Activated CD8-positive, alpha-beta T cell treated with anti-CD3 and anti-CD28 coated beads for 36 hours (primary cell): ENCODE measurements around the gene ASCC3. TPM values are rescaled to one million over a fixed set of nuclear protein-coding genes. Genes with fewer than 3 reads are reported as not detected.

Experiments
- ATAC-seq: fragments of 200-7000 bp; cut with Tn5 transposase; one replicate; pipeline ENCODE4 v1.10.0; 2021; ENCODE audit warnings: mild to moderate bottlenecking, moderate library complexity
- CTCF ChIA-PET: fragments of 350-600 bp; sonication (Branson Sonifier 250); formaldehyde crosslinking; loops from one replicate; lab custom pipeline; 2021; ENCODE audit warnings: antibody characterized with exemption; lab: Charles Lee
- POLR2A ChIA-PET: fragments of 350-600 bp; sonication (Branson Sonifier 250); formaldehyde crosslinking; loops from one replicate; lab custom pipeline; 2021; ENCODE audit warnings: antibody characterized with exemption; lab: Charles Lee
- DNase-seq: peaks from one replicate; pipeline ENCODE4 v3.0.0-alpha.2; 2020
- H3K27ac Mint-ChIP-seq: one replicate; pipeline ENCODE4 v1.8.0; 2021; ENCODE audit warnings: mild to moderate bottlenecking, mixed read lengths
- H3K27me3 Mint-ChIP-seq: one replicate; pipeline ENCODE4 v1.8.0; 2021; ENCODE audit warnings: mixed read lengths
- H3K36me3 Mint-ChIP-seq: one replicate; pipeline ENCODE4 v1.8.0; 2021; ENCODE audit warnings: low read depth, mixed read lengths
- H3K4me1 Mint-ChIP-seq: one replicate; pipeline ENCODE4 v1.8.0; 2021; ENCODE audit warnings: low read depth, mixed read lengths
- H3K4me3 Mint-ChIP-seq: one replicate; pipeline ENCODE4 v1.8.0; 2021; ENCODE audit warnings: mild to moderate bottlenecking, moderate library complexity, mixed read lengths
- H3K9me3 Mint-ChIP-seq: one replicate; pipeline ENCODE4 v1.8.0; 2021; ENCODE audit warnings: mixed read lengths
- CTCF ChIP-seq: fragments of 200-600 bp; IDR thresholded peaks from one replicate; pipeline ENCODE4 v1.8.0; 2022; ENCODE audit warnings: antibody characterized with exemption, mild to moderate bottlenecking
- intact Hi-C: fragments of 100-400 bp; cut with micrococcal nuclease; formaldehyde crosslinking; loops from one replicate; pipeline ENCODE4 v1.10.0; 2022
- total RNA-seq, 2 experiments: library from RNA; stranded (reverse); gene quantifications; one replicate each; pipeline ENCODE4 v1.2.3, GENCODE V29; 2021

The ASCC3 gene
- total RNA-seq, 2 experiments from 2014 or later, result 50.2 to 50.5 TPM

- peaks cover under 1% of the 10 kb centered on the region for H3K36me3 Mint-ChIP-seq
- H3K27ac Mint-ChIP-seq, result no peak overlapping the region
- ChIA-PET POLR2A (no interaction called here), CTCF (no interaction called here)
- no peaks in the 10 kb centered on the region for H3K27me3 Mint-ChIP-seq
- H3K4me1 Mint-ChIP-seq, result peaks cover 9% of the 10 kb centered on the region
- no peak for TF ChIP-seq CTCF
- DNase-seq (no peak), ATAC-seq (no peak)
- H3K4me3 Mint-ChIP-seq, result no peak overlapping the region
- intact Hi-C loops, result no loop called here
- no peaks in the 10 kb centered on the region for H3K9me3 Mint-ChIP-seq
Measured at GRCh38 chr6:100886076-100886475, 4.9 kb upstream of the ASCC3 start.

DNA sequence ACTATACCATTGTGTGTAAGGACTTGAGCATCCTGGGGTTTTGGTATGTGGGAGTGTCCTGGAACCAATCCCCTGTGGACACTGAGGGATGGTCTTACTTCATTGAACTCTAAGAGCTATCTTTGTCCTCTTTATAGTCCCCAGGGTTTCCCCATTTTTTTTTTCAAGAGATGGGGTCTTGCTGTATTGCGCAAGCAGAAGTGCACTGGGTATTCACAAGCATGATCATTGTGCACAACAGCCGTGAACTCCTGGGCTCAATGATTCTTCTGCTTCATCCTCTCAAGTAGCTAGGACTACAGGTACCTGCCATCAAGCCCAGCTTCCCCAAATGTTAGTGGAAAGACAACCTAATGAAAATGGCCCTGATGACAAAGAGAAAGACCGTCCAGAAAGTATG is 2.2 kb upstream of the ASCC3 start:
- no peaks in the 10 kb centered on the region for H3K27me3 Mint-ChIP-seq
- no peak overlapping the region for H3K4me3 Mint-ChIP-seq
- peaks cover 12% of the 10 kb centered on the region for H3K36me3 Mint-ChIP-seq
- intact Hi-C loops, result no loop called here
- no peak overlapping the region for H3K27ac Mint-ChIP-seq
- H3K4me1 Mint-ChIP-seq, result peaks cover 23% of the 10 kb centered on the region
- TF ChIP-seq CTCF, result no peak
- DNase-seq (no peak), ATAC-seq (no peak)
- POLR2A ChIA-PET, result no interaction called here
- CTCF ChIA-PET, result interaction anchor here (0.8 kb wide), 1 partner anchor 10 kb away, joined by 3 read pairs; no protein-coding TSS in a partner anchor
- H3K9me3 Mint-ChIP-seq, result no peaks in the 10 kb centered on the region

GRCh38 chr6:100881707-100882040 is 545 bp upstream of the ASCC3 start:
- Mint-ChIP-seq H3K36me3 (peaks cover 18% of the 10 kb centered on the region), H3K9me3 (no peaks in the 10 kb centered on the region), H3K4me3 (peak overlapping the region; percentile 100), H3K27me3 (no peaks in the 10 kb centered on the region), H3K27ac (peak overlapping the region; percentile 100), H3K4me1 (peaks cover 33% of the 10 kb centered on the region)
- DNase-seq (no peak), ATAC-seq (no peak)
- TF ChIP-seq CTCF, result no peak
- POLR2A ChIA-PET, result interaction anchor here (1.1 to 1.7 kb wide), 4 partner anchors 13 to 47 kb away, joined by 3 to 10 read pairs (median 4); no protein-coding TSS in a partner anchor
- intact Hi-C loops, result no loop called here
- CTCF ChIA-PET, result interaction anchor here (1.2 kb wide), 1 partner anchor 9 kb away, joined by 3 read pairs; no protein-coding TSS in a partner anchor

DNA sequence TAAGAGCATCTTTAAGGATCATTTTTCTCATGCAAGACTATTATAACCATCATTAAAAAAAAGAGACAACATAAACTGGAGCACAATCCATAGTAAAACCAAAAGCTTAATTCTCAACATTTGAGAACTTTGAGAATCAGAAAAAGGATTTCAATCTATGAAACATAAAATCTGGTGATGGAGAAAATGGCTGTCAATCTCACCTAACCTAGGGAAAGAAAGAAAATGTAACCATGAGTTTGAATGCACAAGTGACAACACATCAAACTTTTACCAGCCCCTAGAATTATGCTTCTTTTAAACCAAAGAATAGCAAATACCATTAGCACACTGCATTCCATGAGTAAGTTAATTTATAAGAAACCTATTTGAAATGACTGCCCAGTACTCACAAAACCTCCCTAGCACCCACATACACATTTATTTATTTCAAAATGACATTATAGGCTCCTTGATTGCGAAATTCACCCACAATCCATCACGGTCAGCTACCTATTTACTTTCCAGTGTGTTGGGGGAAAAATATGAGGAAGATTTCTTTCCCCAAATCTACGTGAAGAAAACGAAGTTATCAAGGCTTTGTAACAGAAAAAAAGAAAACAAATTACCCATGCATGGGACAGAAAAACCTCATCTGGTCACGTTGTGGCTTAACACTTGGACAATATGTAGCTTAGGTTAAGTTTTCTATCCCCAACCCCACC is 828 bp downstream of the ASCC3 start:
- Mint-ChIP-seq H3K9me3 (no peaks in the 10 kb centered on the region), H3K4me1 (peaks cover 45% of the 10 kb centered on the region), H3K36me3 (peaks cover 28% of the 10 kb centered on the region), H3K27me3 (no peaks in the 10 kb centered on the region), H3K27ac (peak overlapping the region; percentile 100), H3K4me3 (peak overlapping the region; percentile 100)
- POLR2A ChIA-PET, result interaction anchor here (0.9 to 1.7 kb wide), 5 partner anchors 12 to 20 kb away, joined by 3 to 10 read pairs (median 4); no protein-coding TSS in a partner anchor
- CTCF ChIA-PET, result interaction anchor here (1.0 kb wide), 1 partner anchor 14 kb away, joined by 3 read pairs; no protein-coding TSS in a partner anchor
- ATAC-seq (no peak), DNase-seq (peak; percentile 33)
- TF ChIP-seq CTCF, result no peak
- intact Hi-C loops, result no loop called here

DNA sequence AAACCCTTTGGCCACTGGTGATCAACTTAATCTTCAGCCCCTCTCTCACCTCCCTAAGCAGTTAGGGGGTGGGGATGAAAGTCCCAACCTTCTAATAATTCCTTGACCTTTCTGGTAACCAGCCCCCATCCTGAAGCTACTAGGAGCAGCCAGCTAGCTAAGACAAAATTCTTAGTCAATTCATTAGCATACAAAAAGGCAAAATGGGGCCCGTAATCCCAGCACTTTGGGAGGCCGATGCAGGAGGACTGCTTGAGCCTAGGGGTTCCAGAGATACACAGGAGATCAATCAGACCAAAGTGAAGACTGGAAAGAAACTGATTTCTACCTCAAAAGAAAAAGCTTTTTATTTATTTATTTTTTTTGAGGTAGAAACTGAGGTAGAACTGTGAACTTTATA is 1.8 kb downstream of the ASCC3 start:
- Mint-ChIP-seq H3K27ac (peak overlapping the region; percentile 39), H3K36me3 (peaks cover 37% of the 10 kb centered on the region), H3K4me3 (peak overlapping the region; percentile 100), H3K9me3 (no peaks in the 10 kb centered on the region), H3K4me1 (peaks cover 53% of the 10 kb centered on the region), H3K27me3 (no peaks in the 10 kb centered on the region)
- ChIA-PET CTCF (interaction anchor here (1.0 kb wide), 1 partner anchor 15 kb away, joined by 3 read pairs; no protein-coding TSS in a partner anchor), POLR2A (interaction anchor here (0.6 to 1.3 kb wide), 3 partner anchors 15 to 481 kb away, joined by 3 to 5 read pairs (median 4); no protein-coding TSS in a partner anchor)
- DNase-seq (no peak), ATAC-seq (no peak)
- TF ChIP-seq CTCF, result no peak
- intact Hi-C loops, result no loop called here
